NCI-H446 treated with DMSO at 0.1 percent for 48 hours (cell line): ENCODE data around the gene ARHGAP31.
"Not testable (repeated sequence)": the region's sequence is repeated elsewhere in the genome, so short reads cannot be mapped to it uniquely, and the experiment has no call there.

Experiments used
- DNase-seq: peaks from one replicate; lab custom pipeline; 2025; lab: John Stamatoyannopoulos, UW

ARHGAP31 gene

GRCh38 chr3:119319311-119319710, 25.1 kb downstream of the ARHGAP31 start:
- no peak for DNase-seq

GRCh38 chr3:119320785-119321184, 26.6 kb downstream of the ARHGAP31 start:
- not testable (repeated sequence) for DNase-seq

DNA sequence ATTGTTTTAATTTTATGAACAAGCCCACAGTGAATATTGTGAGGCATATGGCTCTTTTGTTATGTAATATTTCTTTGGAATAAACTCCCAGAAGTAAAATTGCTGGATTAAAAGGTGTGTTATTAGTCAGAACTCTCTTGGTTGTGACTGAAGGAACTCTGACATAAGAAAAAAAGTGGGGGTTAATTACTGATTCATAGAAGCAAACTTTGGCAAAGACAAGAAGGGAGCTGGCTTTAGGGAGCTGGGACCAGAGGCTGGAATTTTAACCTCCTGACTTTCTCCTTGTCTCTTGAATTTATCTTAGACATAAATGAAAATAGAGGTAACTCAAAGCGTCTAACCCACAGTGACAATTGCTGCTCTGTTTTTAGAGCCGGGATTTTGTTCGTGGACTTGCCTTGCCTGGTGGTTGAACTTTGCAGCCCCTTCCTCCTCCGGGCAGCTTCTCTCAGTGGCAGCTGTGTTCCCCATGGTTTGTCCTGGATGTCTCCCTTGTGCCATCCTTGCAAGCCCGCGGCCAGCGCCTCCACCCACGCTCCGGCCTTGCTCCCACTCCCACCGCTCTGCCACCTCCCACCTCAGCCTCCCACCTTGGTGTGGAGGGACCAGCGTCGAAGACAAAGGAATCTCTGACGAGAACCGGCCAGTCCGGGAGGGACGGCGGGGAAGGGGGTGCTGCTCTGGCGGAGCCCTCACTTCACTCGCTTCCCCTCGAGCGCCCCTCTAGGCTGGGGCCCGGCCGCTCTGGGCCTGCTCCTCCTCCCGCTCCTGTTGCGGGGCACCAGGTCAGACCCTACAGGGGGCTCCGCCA, 28.0 kb downstream of the ARHGAP31 start:
- peak; percentile 12 for DNase-seq

- peak; percentile 69 for DNase-seq
These were observed 28.9 kb downstream of the ARHGAP31 start for GRCh38 chr3:119322835-119323722.

- no peak for DNase-seq
These were observed 29.5 kb downstream of the ARHGAP31 start for GRCh38 chr3:119323723-119324085.

- DNase-seq = no peak
These were observed 30.7 kb downstream of the ARHGAP31 start for GRCh38 chr3:119324899-119325298.

- DNase-seq = no peak
These were observed 32.8 kb downstream of the ARHGAP31 start for GRCh38 chr3:119326976-119327375.

DNA sequence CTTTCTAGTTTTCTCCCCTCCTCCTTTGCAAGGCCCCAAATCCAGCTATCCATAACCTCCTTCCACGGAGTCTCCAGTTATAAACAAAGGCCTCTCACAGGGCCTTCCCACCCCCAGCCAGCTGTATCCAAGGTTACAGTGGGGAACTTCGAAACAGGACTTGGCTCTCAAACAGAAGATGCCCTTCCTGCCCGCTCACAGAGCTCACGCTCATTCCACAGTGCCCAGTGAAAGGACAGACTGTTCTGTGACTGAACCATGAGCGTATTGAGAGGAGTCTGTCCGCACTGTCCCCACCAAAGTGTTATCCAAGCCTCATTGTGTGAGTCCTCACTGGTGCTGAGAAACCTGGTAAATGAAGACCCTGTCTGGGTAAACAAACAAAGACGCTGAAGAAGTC, 35.4 kb downstream of the ARHGAP31 start:
- no peak for DNase-seq

GRCh38 chr3:119330181-119330580, 36.0 kb downstream of the ARHGAP31 start:
- no peak for DNase-seq

GRCh38 chr3:119330858-119331257, 36.7 kb downstream of the ARHGAP31 start:
- DNase-seq = no peak

- no peak for DNase-seq
These were observed 37.5 kb downstream of the ARHGAP31 start for GRCh38 chr3:119331661-119332060.

DNA sequence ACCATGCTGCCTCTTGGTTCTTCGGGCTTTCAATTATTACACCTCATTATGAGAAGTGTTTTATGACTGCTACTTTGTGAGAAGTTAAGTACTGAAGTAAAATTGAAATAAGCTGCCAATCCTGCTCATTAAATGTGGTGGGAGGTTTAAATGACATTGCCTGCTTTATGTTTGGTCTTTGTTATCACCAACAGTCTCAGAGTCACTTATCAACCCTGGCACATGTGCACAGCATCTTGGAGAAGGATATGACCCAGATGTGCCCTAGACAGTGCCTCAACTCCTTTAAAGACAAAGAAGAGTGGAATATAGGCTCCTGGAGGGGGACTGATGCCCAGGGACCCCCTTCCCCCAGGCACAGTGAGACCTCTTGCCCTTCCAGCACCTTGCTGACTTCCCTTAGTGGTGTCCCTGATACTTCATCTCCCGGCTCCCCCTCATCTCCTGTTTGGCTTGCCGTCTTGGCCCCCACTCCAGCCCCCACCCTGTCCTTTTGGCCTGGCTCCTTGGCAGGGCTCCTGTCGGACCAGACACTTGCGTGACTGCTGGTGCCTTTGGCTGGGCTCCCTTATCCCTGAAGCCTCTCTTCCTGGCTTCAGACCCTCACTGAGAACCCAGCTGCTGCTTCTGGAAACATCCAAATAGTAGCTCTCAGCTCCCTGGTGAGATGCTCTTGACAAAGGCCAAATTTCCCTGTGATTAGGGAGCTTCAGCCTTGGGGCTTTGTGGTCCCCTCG, 39.8 kb downstream of the ARHGAP31 start:
- DNase-seq = peak; percentile 88

DNA sequence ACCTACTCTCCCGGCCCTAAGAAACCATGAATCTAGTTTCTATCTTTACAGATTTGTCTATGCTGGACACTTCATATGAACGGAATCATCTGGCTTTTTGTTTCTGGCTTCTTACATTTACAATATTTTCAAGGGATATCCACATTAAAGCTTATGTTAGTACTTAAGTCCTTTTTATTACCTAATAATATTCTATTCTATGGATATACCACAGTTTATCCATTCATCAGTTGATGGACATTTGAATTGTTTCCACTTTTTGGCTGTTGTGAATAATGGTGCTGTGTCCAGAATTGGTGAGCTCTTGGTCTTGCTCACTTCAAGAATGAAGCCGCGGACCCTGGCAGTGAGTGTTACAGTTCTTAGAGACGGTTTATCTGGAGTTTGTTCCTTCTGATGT, 42.6 kb downstream of the ARHGAP31 start:
- no peak for DNase-seq

GRCh38 chr3:119337407-119337806, 43.2 kb downstream of the ARHGAP31 start:
- DNase-seq = not testable (repeated sequence)

DNA sequence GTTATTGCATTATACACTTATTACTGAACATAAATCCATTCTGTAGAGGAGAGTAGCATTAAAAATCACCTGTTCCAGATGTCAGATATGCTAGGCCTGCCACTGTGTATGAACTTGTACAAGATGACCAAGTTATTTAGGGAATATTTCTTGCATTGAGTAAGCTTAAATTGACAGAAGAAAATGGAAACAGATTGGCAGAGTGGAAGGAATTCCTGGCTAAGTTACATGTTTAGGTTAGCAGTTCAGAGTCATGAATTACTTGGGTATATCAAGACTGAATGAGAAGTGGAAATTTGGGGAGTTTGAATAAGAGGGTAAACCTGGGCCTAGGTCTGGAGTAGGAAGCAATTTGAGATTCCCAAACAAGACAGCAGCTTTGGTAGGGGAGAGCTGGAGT, 44.6 kb downstream of the ARHGAP31 start:
- peak; percentile 13 for DNase-seq

DNA sequence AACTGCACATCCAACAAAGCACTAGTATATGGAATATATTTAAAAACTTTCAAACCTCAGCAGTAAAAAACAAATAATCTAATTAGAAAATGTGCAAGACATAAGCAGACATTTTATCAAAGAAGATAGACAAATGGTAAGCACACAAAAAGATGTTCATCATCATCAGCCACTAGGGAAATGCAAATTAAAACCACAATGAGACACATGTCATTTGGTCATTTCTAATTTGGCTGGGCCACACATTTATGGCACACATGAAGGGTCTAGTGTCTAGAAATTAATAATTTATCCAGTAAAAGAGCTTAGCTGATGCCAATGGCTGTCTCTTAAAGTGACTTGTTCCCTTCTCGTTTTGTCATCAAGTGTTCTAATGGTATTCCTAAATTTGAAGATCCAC, 45.8 kb downstream of the ARHGAP31 start:
- no peak for DNase-seq

DNA sequence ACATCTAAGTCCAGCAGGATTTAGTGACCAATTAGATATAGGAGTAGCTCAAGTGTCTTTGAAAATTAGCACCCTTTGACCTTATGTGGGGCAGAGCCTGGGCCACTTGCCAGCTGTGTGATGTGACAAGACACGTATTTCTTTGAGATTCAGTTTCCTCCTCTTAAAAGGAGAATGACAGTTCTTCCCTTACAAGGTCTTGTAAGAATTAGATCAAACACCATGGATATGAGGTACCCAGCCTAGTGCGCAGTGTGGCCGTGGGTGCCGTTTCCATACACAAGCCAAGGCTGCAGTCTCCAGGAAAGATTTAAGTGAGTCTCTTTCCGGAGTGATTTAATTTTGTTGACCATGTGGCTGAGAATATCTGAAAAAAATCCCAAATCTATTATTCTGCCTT, 46.3 kb downstream of the ARHGAP31 start:
- no peak for DNase-seq

- no peak for DNase-seq
These were observed 48.0 kb downstream of the ARHGAP31 start for GRCh38 chr3:119342176-119342575.

GRCh38 chr3:119343719-119344118, 49.5 kb downstream of the ARHGAP31 start:
- no peak for DNase-seq

DNA sequence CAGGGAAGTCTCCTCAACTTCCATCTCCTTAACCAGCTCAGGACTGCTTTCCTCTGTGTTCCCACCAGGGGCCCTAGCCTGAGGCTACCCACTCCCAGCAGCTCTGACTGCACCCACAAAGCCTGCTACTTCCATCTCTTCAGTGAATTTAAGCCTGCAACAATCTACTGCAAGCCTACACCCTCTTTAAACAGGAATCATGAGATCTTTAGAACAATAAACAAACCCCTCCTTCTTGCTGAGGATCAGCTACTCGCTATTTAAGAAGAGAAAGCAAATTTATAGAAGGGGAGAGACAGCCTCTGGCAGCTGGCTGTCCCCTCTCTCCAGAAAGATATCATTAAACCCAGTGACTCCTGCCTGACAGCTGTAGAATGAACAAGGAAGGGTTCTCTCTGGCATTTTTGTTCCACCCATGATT, 51.9 kb downstream of the ARHGAP31 start:
- no peak for DNase-seq

DNA sequence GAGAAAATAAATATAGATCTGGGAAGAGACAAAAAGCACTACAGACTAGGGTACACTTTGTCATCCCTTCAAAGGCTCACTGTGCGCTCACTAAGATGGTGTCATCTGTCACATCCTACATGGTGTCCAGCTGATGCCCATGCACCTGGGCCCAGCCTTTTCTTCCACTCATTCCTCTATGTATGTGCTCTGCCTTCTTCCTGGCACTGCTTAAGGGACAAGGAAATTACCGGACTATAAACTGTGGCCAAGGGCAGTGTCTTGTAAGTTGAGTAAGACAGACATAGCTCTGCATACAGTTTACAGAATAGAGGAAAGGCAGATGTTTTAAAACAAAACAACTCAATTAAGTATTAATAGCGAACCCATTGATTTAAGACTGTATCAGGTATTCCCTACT, 52.9 kb downstream of the ARHGAP31 start:
- no peak for DNase-seq

GRCh38 chr3:119349354-119350041, 55.3 kb downstream of the ARHGAP31 start:
- no peak for DNase-seq
